Measurements from ENCODE around the gene FSCB.
"Not testable (repeated sequence)": the region's sequence is repeated elsewhere in the genome, so short reads cannot be mapped to it uniquely, and the experiment has no call there.

FSCB gene

GRCh38 chr14:44507183-44507582, at the start of gene FSCB:
FSCB (minus strand) TSS chr14:44507283; CDS start chr14:44506987, 296 bp downstream.
- DNase-seq = no peak

GRCh38 chr14:44531658-44532057, 24.6 kb upstream of the FSCB start:
- DNase-seq = no peak

GRCh38 chr14:44530475-44530874, 23.4 kb upstream of the FSCB start:
- DNase-seq = no peak

- DNase-seq = no peak
These were observed 21.9 kb upstream of the FSCB start for GRCh38 chr14:44529026-44529425.

GRCh38 chr14:44528180-44528579, 21.1 kb upstream of the FSCB start:
- DNase-seq = no peak

GRCh38 chr14:44525237-44525636, 18.2 kb upstream of the FSCB start:
- DNase-seq = no peak

GRCh38 chr14:44515668-44516067, 8.6 kb upstream of the FSCB start:
- DNase-seq = not testable (repeated sequence)

GRCh38 chr14:44508834-44509233, 1.8 kb upstream of the FSCB start:
- DNase-seq = no peak

- no peak for DNase-seq
These were observed 1.5 kb downstream of the FSCB start for GRCh38 chr14:44505588-44505987.

- DNase-seq = no peak
These were observed 9.9 kb downstream of the FSCB start for GRCh38 chr14:44497148-44497547.

- DNase-seq = no peak
These were observed 12.9 kb downstream of the FSCB start for GRCh38 chr14:44494137-44494536.

GRCh38 chr14:44490966-44491365, 16.1 kb downstream of the FSCB start:
- no peak for DNase-seq

GRCh38 chr14:44477953-44478352, 29.1 kb downstream of the FSCB start:
- no peak for DNase-seq

GRCh38 chr14:44468771-44469170, 38.3 kb downstream of the FSCB start:
- no peak for DNase-seq

GRCh38 chr14:44463356-44464004, 43.6 kb downstream of the FSCB start:
- no peak for DNase-seq

- no peak for DNase-seq
These were observed 44.7 kb downstream of the FSCB start for GRCh38 chr14:44462381-44462780.

- DNase-seq = no peak
These were observed 45.3 kb downstream of the FSCB start for GRCh38 chr14:44461811-44462210.
